Liver (tissue), 9 donors: ENCODE measurements around the gene ERBIN. TPM values are rescaled to one million over a fixed set of nuclear protein-coding genes. Genes with fewer than 3 reads are reported as not detected.
"Not testable (repeated sequence)": the region's sequence is repeated elsewhere in the genome, so short reads cannot be mapped to it uniquely, and the experiment has no call there.

ENCODE experiments used
- DNase-seq: peaks from one replicate; pipeline ENCODE4 v3.0.0-alpha.2; 2017; ENCODE audit warnings: low spot score
- H3K27ac ChIP-seq, 2 donors: one replicate each; pipeline ENCODE4 v1.7.0; 2013; ENCODE audit warnings: inconsistent platforms in 2 of 2, low read length in 2 of 2, control low read depth in 1 of 2, low read depth in 1 of 2, mild to moderate bottlenecking in 1 of 2
- H3K27me3 ChIP-seq, 4 donors: one replicate each; pipeline versions ENCODE4 v1.6.1 to v1.7.0; 2013; ENCODE audit warnings: low read length in 3 of 4, inconsistent platforms in 1 of 4, mild to moderate bottlenecking in 1 of 4, moderate library complexity in 1 of 4; ENCODE audit not compliant: control insufficient read depth in 4 of 4, insufficient read depth in 4 of 4
- H3K36me3 ChIP-seq, 4 donors: one replicate each; pipeline versions ENCODE4 v1.6.1 to v1.7.0; 2013; ENCODE audit warnings: low read length in 3 of 4, mild to moderate bottlenecking in 3 of 4, low read depth in 1 of 4, moderate library complexity in 1 of 4; ENCODE audit not compliant: control insufficient read depth in 4 of 4, insufficient read depth in 3 of 4
- H3K4me1 ChIP-seq, 4 donors: one replicate each; pipeline versions ENCODE4 v1.6.1 to v1.7.0; 2013; ENCODE audit warnings: low read length in 3 of 4, mild to moderate bottlenecking in 3 of 4, moderate library complexity in 1 of 4; ENCODE audit not compliant: control insufficient read depth in 4 of 4, insufficient read depth in 4 of 4
- H3K4me3 ChIP-seq, 3 donors: one replicate each; pipeline versions ENCODE4 v1.6.1 to v1.7.0; 2013; ENCODE audit warnings: low read length in 3 of 3, control low read depth in 1 of 3, low read depth in 1 of 3, mild to moderate bottlenecking in 1 of 3
- H3K9ac ChIP-seq, 2 donors: one replicate each; pipeline ENCODE4 v1.7.0; 2013; ENCODE audit warnings: low read length in 2 of 2, mild to moderate bottlenecking in 2 of 2, moderate library complexity in 2 of 2, control low read depth in 1 of 2, low read depth in 1 of 2
- H3K9me3 ChIP-seq, 4 donors: one replicate each; pipeline versions ENCODE4 v1.6.1 to v1.7.0; 2013; ENCODE audit warnings: low read length in 3 of 4; ENCODE audit not compliant: control insufficient read depth in 4 of 4
- EGR1 ChIP-seq, 2 donors: IDR thresholded peaks; 2 replicates each; pipeline ENCODE4 v1.6.1; 2016 to 2018; ENCODE audit warnings: antibody characterized with exemption in 2 of 2, low read depth in 2 of 2
- FOXA1 ChIP-seq: IDR thresholded peaks from 2 replicates; pipeline ENCODE4 v1.6.1; 2016; ENCODE audit warnings: antibody characterized with exemption
- FOXA2 ChIP-seq: IDR thresholded peaks from 2 replicates; pipeline ENCODE4 v1.6.1; 2016; ENCODE audit warnings: antibody characterized with exemption
- GABPA ChIP-seq, 2 donors: IDR thresholded peaks in 1 of 2; conservative IDR thresholded peaks in 1 of 2; 2 replicates each; pipeline ENCODE4 v1.6.1; 2016; ENCODE audit warnings: antibody characterized with exemption in 2 of 2, mild to moderate bottlenecking in 1 of 2, moderate library complexity in 1 of 2
- HNF4A ChIP-seq, 2 donors: conservative IDR thresholded peaks; 2 replicates each; pipeline ENCODE4 v1.6.1; 2016; ENCODE audit warnings: antibody characterized with exemption in 2 of 2, mild to moderate bottlenecking in 2 of 2
- HNF4G ChIP-seq: IDR thresholded peaks from 2 replicates; pipeline ENCODE4 v1.6.1; 2016; ENCODE audit warnings: antibody characterized with exemption
- JUND ChIP-seq, 2 donors: IDR thresholded peaks; 2 replicates each; pipeline ENCODE4 v1.6.1; 2016; ENCODE audit warnings: antibody characterized with exemption in 2 of 2
- NR2F2 ChIP-seq: IDR thresholded peaks from 2 replicates; pipeline ENCODE4 v1.6.1; 2016; ENCODE audit warnings: antibody characterized with exemption
- RAD21 ChIP-seq, 2 donors: IDR thresholded peaks; 2 replicates each; pipeline ENCODE4 v1.6.1; 2016; ENCODE audit warnings: antibody characterized with exemption in 2 of 2, mild to moderate bottlenecking in 2 of 2
- RXRA ChIP-seq, 2 donors: IDR thresholded peaks; 2 replicates each; pipeline ENCODE4 v1.6.1; 2017 to 2018; ENCODE audit warnings: antibody characterized with exemption in 2 of 2, mild to moderate bottlenecking in 1 of 2
- SP1 ChIP-seq: IDR thresholded peaks from 2 replicates; pipeline ENCODE4 v1.6.1; 2018; ENCODE audit warnings: antibody characterized with exemption, mild to moderate bottlenecking
- TAF1 ChIP-seq: conservative IDR thresholded peaks from 2 replicates; pipeline ENCODE4 v1.6.1; 2016; ENCODE audit warnings: antibody characterized with exemption, mild to moderate bottlenecking
- YY1 ChIP-seq: IDR thresholded peaks from 2 replicates; pipeline ENCODE4 v1.6.1; 2016; ENCODE audit warnings: antibody characterized with exemption, mild to moderate bottlenecking
- WGBS: extraction: QIAGEN DNeasy Blood & Tissue Kit; methylation state at CpG from one replicate; pipeline ENCODE4 v1.1.7; 2013; 5-methylcytosine and 5-hydroxymethylcytosine counted together
- polyA plus RNA-seq, 2 donors: library from polyadenylated mRNA; stranded (reverse) in 1 of 2; unstranded in 1 of 2; fragments of 200-250 nt in 1 of 2; fragments of >200 nt in 1 of 2; fragmentation: Nextera tagmentation in 1 of 2; extraction: Ambion mirVana in 1 of 2; gene quantifications; one replicate each; pipeline versions ENCODE4 v1.2.1 to v1.2.3, GENCODE V29; 2013 to 2015
- total RNA-seq, 2 donors: library from RNA; depleted of rRNA; stranded (reverse); fragments of >200 nt; gene quantifications; one replicate each; pipeline ENCODE4 v1.2.3, GENCODE V29; 2014
- TF ChIP-seq, protein P1 (sequence below): fragments of 150-350 bp; IDR thresholded peaks from 2 replicates; pipeline ENCODE4 v1.5.1; 2017; ENCODE audit warnings: improper control_type of control experiment, low read depth, low read length; ENCODE audit not compliant: missing input control
- TF ChIP-seq, protein P2 (sequence below): IDR thresholded peaks from 2 replicates; pipeline ENCODE4 v1.6.1; 2016; ENCODE audit warnings: antibody characterized with exemption
- TF ChIP-seq, protein P3 (sequence below): IDR thresholded peaks from 2 replicates; pipeline ENCODE4 v1.6.1; 2016; ENCODE audit warnings: antibody characterized with exemption
- donor health status: healthy.
- donor health status: healthy.
- donor health status: healthy.
- donor health status: healthy.
- donor health status: healthy.

ERBIN gene
- total and polyA plus RNA-seq, 4 donors, result 9.7 to 54.9 (median 32.5) TPM

DNA sequence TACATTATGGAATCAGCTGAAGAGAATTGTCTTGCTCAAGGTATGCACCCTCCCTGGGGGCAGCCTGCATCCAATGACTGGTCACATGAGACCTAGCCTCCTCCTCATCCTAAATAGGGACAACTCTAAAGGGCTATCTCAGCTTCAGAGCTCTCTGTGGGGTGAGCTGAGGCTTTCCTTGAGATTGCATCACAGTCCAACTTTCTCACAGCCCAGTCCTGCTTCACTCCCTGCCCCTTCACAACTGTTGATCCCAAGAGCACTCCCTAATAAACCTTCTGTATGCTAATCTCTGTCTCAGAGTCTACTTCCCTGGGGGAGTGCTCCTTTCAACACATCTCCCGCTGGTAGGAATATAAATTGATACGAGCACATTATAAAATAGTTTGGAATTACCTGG, 44.1 kb upstream of the ERBIN start (continued):
- TF ChIP-seq, protein P1, sequence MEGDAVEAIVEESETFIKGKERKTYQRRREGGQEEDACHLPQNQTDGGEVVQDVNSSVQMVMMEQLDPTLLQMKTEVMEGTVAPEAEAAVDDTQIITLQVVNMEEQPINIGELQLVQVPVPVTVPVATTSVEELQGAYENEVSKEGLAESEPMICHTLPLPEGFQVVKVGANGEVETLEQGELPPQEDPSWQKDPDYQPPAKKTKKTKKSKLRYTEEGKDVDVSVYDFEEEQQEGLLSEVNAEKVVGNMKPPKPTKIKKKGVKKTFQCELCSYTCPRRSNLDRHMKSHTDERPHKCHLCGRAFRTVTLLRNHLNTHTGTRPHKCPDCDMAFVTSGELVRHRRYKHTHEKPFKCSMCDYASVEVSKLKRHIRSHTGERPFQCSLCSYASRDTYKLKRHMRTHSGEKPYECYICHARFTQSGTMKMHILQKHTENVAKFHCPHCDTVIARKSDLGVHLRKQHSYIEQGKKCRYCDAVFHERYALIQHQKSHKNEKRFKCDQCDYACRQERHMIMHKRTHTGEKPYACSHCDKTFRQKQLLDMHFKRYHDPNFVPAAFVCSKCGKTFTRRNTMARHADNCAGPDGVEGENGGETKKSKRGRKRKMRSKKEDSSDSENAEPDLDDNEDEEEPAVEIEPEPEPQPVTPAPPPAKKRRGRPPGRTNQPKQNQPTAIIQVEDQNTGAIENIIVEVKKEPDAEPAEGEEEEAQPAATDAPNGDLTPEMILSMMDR, result no peak
- TF ChIP-seq HNF4G (no peak), YY1 (no peak), SP1 (no peak), RAD21 (IDR thresholded peaks at IDR 0.05) (no peak), FOXA2 (no peak)

DNA sequence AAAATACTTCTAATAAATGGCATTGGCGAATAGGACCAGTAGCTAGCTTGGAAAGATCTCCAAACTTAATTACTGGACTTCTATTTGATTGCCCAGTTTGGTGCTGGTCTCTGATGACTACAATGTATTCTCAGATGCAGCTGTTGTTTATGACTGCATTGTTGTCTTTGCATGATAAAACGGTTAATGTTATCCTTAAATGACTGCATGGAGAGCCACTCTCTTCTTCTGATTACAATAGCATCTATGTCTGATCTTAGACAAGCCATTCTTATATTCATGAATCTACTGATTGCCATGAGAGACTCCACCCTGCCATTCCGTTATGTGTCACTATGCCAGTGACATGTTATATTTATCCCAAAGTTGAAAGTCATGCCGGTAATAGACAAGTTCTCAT, 42.9 kb upstream of the ERBIN start:
- Histone ChIP-seq H3K9me3 (no peaks in the 10 kb centered on the region), H3K9ac (no peak overlapping the region), H3K27ac (no peak overlapping the region), H3K4me1 (no peaks in the 10 kb centered on the region), H3K36me3 (no peaks in the 10 kb centered on the region), H3K4me3 (no peak overlapping the region), H3K27me3 (no peaks in the 10 kb centered on the region)
- no peak for DNase-seq
- TF ChIP-seq FOXA1 (no peak), YY1 (no peak), SP1 (no peak), JUND (IDR thresholded peaks at IDR 0.05) (no peak), TAF1 (no peak), FOXA2 (no peak), EGR1 (IDR thresholded peaks at IDR 0.05; ENCODE audit: low read depth in 2 of 2) (no peak), HNF4G (no peak), RAD21 (IDR thresholded peaks at IDR 0.05) (no peak), RXRA (IDR thresholded peaks at IDR 0.05) (no peak), GABPA (IDR thresholded peaks at IDR 0.05 in 1 of 2, conservative IDR thresholded peaks at IDR 0.05 in 1 of 2) (no peak), HNF4A (conservative IDR thresholded peaks at IDR 0.05) (no peak)
- TF ChIP-seq, protein P2, sequence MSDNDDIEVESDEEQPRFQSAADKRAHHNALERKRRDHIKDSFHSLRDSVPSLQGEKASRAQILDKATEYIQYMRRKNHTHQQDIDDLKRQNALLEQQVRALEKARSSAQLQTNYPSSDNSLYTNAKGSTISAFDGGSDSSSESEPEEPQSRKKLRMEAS, result no peak
- WGBS, result 87% methylated on average over 4 of the region's 4 CpGs

DNA sequence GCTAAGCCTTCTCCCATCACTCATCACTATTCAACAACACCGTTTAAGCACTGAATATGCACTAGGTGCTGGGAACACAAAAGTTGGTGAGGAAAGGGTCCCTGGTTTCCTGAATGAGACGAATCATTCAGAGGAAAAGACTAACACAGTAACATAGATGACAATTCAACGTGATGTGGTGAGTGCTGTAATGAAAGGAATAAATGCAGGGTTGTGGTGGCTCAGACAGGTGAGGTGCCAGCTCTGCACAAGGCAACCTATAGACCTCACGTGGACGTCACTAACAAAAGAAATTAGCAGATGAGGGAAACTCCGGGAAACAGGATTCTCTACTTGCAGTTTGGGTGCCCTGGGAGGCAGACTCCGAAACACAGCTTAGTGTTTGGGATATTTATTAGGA, 40.0 kb upstream of the ERBIN start:
- Histone ChIP-seq H3K36me3 (no peaks in the 10 kb centered on the region), H3K27me3 (no peaks in the 10 kb centered on the region), H3K27ac (no peak overlapping the region), H3K4me3 (no peak overlapping the region), H3K9me3 (no peaks in the 10 kb centered on the region), H3K4me1 (no peaks in the 10 kb centered on the region), H3K9ac (no peak overlapping the region)
- 70% methylated on average over 7 of the region's 7 CpGs for WGBS
- TF ChIP-seq YY1 (no peak), FOXA1 (no peak), FOXA2 (no peak), RAD21 (IDR thresholded peaks at IDR 0.05) (no peak), SP1 (no peak), JUND (IDR thresholded peaks at IDR 0.05) (no peak), NR2F2 (no peak), HNF4G (no peak), RXRA (IDR thresholded peaks at IDR 0.05) (no peak)
- TF ChIP-seq, protein P3, sequence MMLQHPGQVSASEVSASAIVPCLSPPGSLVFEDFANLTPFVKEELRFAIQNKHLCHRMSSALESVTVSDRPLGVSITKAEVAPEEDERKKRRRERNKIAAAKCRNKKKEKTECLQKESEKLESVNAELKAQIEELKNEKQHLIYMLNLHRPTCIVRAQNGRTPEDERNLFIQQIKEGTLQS, result no peak
- TF ChIP-seq, protein P1, result no peak
- no peak for DNase-seq

DNA sequence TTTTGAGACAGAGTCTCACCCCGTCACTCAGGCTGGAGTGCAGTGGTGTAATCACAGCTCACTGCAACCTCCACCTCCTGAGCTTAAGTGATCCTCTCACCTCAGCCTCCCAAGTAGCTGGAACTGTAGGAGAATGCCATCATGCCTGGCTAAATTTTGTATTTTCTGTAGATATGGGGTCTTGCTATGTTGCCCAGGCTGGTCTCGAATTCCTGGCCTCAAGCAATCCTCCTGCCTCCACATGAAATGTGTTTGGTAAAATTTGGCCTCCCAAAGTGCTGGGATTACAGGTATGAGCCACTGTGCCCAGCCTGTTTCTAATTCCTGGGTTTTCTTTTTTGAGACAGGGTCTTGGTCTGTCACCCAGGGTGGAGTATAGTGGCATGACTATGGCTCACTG, 34.4 kb upstream of the ERBIN start:
- not testable (repeated sequence) for H3K4me1 ChIP-seq, H3K27ac ChIP-seq, H3K27me3 ChIP-seq, H3K9ac ChIP-seq, H3K4me3 ChIP-seq, H3K36me3 ChIP-seq, H3K9me3 ChIP-seq, DNase-seq
- 94% methylated on average over 2 of the region's 2 CpGs for WGBS
